Measurements from ENCODE around the gene CCDC15.

DNA sequence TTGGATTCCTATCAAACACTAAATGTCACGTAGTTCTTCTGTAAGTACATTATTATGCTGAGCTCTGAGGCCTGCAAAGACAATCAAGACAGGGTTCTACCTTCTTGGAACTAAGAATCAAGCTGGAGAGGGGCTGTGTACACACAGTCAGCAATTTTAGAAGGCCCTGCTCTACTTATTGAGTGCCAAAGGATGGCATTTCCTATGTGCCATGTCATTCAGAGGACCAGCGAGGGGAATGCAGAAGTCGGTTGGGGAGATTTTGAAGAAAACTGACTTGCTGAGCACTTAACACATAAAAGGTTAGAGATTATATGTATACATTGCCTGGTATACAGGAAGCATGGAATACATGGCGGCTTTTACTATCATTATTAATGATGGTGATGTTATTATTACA, 114.4 kb downstream of the CCDC15 start:
- TF ChIP-seq, protein P1, sequence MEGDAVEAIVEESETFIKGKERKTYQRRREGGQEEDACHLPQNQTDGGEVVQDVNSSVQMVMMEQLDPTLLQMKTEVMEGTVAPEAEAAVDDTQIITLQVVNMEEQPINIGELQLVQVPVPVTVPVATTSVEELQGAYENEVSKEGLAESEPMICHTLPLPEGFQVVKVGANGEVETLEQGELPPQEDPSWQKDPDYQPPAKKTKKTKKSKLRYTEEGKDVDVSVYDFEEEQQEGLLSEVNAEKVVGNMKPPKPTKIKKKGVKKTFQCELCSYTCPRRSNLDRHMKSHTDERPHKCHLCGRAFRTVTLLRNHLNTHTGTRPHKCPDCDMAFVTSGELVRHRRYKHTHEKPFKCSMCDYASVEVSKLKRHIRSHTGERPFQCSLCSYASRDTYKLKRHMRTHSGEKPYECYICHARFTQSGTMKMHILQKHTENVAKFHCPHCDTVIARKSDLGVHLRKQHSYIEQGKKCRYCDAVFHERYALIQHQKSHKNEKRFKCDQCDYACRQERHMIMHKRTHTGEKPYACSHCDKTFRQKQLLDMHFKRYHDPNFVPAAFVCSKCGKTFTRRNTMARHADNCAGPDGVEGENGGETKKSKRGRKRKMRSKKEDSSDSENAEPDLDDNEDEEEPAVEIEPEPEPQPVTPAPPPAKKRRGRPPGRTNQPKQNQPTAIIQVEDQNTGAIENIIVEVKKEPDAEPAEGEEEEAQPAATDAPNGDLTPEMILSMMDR (IDR thresholded peaks at IDR 0.05): no peak
- TF ChIP-seq POLR2AphosphoS5 (IDR thresholded peaks at IDR 0.05): no peak
